ENCODE data around the gene AKIRIN1.
"Not testable (repeated sequence)": the region's sequence is repeated elsewhere in the genome, so short reads cannot be mapped to it uniquely, and the experiment has no call there.

The AKIRIN1 gene

DNA sequence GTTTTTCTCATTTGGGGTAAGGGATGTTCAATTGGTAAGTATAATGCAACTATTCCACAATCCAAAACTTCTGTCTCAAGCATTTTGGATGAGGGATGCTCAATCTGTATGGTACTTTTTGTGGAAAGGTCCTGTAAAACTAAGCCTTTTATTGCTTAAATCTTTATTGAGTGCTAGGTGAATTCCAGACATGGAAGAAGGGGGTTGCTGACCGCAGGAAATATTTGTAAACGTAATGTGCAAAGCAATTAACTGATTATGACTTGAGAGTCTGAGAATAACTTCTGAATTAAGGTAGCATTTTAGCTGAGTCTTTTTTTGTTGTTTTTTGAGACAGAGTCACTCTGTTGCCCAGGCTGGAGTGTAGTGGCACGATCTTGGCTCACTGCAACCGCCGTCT, 3.1 kb downstream of the AKIRIN1 start:
- DNase-seq (ENCODE audit: low read depth in 4 of 4, low spot score in 1 of 4) = no peak

- no peak for DNase-seq (ENCODE audit: low read depth in 4 of 4, low spot score in 1 of 4)
These were observed 6.2 kb downstream of the AKIRIN1 start for GRCh38 chr1:38997034-38997900.

DNA sequence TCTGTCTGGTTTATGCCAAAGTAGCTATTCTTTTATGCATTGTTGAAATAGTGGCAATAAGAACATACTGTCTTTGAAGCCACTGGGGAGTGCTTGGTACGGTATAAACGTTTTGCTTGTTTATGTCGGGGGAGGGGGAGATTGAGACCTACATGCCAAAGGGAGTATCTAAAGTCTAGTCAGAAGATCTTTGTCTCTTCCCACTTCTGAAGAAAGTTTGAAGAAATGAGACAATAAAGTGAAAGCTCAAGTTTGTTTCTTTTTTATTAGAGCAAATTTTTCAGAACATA, 6.8 kb downstream of the AKIRIN1 start:
- no peak for DNase-seq (ENCODE audit: low read depth in 4 of 4, low spot score in 1 of 4)

GRCh38 chr1:39001516-39002421, 10.7 kb downstream of the AKIRIN1 start:
- no peak for DNase-seq (ENCODE audit: low read depth in 4 of 4, low spot score in 1 of 4)

DNA sequence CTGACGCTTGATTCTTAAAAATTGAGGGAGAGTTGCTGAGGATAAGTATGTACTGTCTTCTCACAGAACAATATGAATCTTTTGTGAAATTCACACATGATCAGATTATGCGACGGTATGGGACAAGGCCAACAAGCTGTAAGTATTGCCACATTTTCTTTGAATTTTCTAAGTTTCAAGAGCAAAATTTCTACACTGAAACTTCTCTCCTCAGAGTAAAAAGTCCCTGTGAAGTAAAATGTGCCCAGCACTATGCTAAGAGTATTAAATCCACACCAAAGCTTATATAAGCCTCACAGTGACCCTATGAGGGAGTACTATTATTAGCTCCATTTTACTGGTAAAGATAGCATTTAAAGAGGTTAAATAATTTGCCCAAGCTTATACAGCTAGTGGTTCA, 12.2 kb downstream of the AKIRIN1 start:
- DNase-seq (ENCODE audit: low read depth in 4 of 4, low spot score in 1 of 4) = no peak

- no peak for DNase-seq (ENCODE audit: low read depth in 4 of 4, low spot score in 1 of 4)
These were observed 12.7 kb downstream of the AKIRIN1 start for GRCh38 chr1:39003794-39004193.

DNA sequence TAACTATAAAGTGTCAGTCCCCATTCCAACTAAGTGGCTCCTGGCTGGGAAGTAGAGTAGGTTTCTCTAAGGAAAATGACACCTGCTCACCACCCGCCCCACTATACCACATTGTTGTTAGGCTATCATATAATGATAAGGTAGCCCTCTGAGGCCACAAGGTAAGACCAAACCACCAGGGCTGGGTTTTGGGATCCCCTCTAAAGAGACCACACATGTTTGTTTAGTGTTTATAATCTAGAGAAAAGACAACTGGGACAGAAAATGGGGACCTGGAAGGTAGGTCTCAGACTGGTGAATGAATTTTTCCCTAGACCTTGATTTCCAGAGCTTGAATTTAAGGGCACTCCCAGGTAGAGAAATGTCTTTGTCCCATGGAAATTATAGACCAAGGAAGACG, 15.2 kb downstream of the AKIRIN1 start:
- DNase-seq (ENCODE audit: low read depth in 4 of 4, low spot score in 1 of 4) = no peak

DNA sequence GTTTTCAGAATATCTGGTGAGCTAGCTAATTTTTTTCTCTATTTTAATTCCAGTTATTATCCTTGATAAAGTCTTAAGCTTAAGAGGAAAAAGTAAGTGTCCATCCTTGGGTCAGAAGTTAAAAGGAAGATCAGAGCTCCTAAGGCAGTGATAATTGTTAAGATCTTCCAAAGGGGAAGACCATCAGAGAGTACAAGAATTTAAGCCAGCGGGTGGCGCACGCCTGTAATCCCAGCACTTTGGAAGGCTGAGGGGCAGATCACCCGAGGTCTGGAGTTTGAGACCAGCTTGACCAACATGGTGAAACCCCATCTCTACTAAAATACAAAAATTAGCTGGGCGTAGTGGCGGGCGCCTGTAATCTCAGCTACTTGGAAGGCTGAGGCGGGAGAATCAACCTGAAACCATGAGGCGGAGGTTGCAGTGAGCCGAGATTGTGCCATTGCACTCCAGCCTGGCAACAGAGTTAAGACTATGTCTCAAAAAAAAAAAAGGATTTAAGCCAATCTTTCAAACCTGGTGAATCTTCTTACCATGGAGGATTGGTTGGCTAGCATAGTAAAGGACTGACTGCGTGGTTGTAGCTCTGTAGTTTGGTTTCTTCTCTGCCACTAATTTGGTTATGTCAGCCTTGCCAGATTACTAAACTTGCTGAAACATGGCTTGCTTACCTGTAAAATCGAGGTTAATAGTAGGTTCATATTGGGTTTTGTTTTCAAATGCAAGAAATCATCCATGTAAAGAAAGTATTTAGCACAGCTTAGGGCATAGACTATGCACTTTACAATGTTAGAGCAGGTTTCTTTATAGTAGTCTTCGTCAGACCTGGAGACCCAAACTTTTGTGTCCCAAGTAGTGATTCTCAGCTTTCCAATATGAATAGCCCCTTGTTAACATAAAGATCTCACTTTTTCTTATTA, 15.9 kb downstream of the AKIRIN1 start:
- no peak for DNase-seq (ENCODE audit: low read depth in 4 of 4, low spot score in 1 of 4)

- not testable (repeated sequence) for DNase-seq (ENCODE audit: low read depth in 4 of 4, low spot score in 1 of 4)
These were observed 23.9 kb downstream of the AKIRIN1 start for GRCh38 chr1:39014956-39015355.

DNA sequence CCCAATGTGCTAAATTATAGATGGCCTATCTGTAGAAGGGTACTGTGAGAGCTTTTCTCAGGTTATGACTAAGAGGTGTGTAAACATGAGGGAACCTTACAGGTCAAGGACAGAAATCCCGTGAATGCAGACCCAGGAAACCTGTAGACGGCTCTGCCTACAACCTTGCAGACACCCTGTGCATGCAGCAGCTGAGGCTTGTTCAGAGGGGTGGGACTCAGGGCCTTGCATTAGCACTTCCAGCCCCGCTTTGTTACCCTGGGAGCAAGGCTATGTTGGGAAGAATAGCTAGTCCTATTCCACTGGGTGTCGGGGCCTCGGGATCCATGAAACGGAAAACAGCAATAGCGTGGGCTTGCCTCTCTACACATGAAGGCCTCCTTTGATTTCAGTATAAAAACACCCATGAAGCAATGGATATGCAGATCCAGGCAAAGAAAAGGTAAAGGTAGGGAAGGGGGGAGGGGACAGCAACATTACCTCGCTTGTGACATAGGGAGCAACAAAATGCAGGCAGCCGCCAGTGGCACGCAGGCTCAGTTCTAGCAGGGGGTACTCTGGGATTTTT, 25.6 kb downstream of the AKIRIN1 start:
- no peak for DNase-seq (ENCODE audit: low read depth in 4 of 4, low spot score in 1 of 4)

DNA sequence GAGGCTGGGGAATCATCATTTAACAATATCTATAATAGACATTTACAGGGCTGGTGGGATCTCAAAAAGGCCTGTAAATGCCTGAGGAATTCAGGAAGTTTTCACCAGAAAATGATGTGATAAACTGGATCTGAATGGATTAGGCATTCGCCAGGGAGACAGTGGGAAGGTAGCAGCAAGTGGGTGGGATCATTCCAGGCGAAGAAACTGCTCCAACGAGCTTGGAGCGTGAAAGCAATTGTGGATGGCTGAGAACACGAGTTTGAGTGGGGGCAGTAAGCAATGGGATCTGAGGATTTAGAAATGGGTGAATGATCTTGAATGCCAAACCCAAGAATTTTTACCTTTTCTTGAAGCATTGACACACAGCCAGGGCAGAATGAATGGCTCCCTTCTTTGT, 26.2 kb downstream of the AKIRIN1 start:
- no peak for DNase-seq (ENCODE audit: low read depth in 4 of 4, low spot score in 1 of 4)

- DNase-seq (ENCODE audit: low read depth in 4 of 4, low spot score in 1 of 4) = not testable (repeated sequence)
These were observed 29.4 kb downstream of the AKIRIN1 start for GRCh38 chr1:39020494-39020893.

DNA sequence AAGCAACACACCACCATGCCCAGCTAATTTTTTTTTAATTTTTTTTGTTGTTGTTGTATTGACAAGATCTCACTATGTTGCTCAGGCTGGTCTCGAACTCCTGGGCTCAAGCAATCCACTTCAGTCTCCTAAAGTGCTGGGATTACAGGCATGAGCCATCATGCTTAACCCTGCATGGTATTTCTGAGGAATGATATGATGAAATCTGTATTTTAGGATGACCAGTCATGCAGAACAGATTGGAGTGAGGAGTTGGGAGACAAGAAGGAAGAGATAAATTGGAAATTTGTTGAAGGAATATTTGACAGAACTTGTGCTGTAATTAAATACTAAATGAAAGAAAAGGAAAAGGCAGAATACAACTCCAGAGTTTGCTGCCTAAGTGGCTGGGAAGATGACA, 30.4 kb downstream of the AKIRIN1 start:
- DNase-seq (ENCODE audit: low read depth in 4 of 4, low spot score in 1 of 4) = no peak

DNA sequence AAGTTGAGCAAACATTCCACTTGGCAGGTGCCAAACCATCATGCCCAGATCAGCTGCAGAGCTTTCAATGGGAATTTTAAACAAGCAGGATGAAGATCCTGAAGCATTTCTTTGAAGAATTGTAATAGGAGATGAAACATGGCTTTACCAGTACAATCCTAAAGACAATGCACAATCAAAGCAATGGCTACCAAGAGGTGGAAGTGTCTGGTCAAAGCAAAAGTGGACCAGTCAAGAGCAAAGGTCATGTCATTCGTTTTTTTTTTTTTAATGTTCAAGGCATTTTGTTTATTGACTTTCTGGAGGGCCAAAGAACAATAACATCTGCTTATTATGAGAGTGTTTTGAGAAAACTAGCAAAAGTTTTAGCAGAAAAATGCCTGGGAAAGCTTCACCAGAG, 32.1 kb downstream of the AKIRIN1 start:
- no peak for DNase-seq (ENCODE audit: low read depth in 4 of 4, low spot score in 1 of 4)

DNA sequence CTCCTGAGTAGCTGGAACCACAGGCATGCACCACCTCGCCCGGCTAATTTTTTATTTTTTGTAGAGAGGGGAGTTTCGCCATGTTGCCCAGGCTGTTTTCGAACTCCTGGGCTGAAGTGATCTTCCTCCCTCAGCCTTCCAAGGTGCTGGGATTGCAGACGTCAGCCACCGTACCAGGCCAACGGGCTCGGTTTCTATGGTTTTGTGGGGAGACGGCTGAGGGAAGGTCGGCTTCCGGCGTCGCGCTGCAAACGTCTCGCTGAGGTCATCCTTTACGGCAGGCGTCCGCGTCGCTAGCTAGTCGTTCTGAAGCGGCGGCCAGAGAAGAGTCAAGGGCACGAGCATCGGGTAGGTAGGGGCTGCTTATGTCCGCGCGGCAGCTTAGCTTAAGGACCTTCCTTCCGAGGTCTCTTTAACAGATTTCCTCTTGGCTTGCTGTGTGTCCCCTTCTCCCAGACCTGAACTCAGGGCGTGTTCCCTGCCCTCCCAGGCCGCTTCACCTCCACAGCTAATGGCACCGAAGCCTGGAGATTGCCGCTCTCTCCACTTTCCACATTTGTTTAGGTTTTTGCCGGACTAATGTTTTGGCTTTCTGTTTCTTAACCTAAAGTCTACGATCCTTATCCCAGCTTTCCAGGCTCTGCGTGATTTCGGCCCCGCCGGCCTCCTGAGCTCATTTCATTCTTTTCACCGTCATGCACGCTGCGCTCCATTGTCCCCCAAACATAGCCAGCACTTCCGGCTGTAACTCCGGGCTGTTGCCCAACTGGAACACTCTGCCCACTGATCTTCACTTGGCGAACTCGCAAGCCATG, 35.2 kb downstream of the AKIRIN1 start, which contains the start of gene NDUFS5:
Gene NDUFS5 (plus strand): TSS at position 300 of the 815 bp plus-strand sequence. CDS start 2,375 bp downstream, outside the sequence.
- peak; percentile 55 to 80 (median 70) for DNase-seq (ENCODE audit: low read depth in 4 of 4, low spot score in 1 of 4)

- DNase-seq (ENCODE audit: low read depth in 4 of 4, low spot score in 1 of 4) = no peak
These were observed 35.9 kb downstream of the AKIRIN1 start for GRCh38 chr1:39026866-39027507.

DNA sequence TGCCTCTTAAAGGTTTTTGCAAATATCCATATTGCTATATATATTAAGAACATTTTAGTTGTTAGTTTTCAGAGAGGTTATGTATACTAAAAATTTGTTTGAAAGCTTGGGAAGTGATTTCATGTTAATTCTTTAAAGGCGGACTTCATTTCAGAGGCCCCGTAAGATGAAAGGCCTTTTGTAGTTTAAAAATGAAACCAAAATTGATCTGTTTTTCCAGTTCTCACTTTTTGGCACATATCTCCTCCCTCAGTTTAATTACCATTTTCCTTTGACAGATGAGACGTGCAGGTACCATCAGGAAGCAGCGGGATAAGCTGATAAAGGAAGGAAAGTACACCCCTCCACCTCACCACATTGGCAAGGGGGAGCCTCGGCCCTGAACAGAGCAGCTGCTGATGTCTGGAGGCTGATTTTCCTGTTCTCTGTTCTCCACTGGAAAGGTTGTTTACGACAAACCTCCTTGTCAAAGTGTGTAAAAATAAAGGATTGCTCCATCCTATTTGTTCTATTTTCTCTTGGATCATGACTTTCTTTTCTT, 43.1 kb downstream of the AKIRIN1 start:
- no peak for DNase-seq (ENCODE audit: low read depth in 4 of 4, low spot score in 1 of 4)

DNA sequence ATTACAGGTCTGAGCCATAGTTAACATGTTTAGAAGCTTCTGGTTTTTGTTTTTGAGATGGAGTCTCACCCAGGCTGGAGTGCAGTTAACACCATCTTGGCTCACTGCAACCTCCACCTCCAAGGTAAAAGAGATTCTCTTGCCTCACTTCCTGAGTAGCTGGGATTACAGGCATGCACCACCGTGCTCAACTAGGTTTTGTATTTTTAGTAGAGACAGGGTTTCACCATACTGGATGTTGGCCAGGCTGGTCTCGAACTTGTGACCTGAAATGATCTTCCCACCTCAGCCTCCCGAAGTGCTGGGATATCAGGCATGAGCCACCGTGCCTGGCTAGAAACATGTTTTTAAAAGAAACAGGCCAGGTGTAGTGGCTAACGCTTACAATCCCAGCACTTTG, 45.6 kb downstream of the AKIRIN1 start:
- DNase-seq (ENCODE audit: low read depth in 4 of 4, low spot score in 1 of 4) = no peak

DNA sequence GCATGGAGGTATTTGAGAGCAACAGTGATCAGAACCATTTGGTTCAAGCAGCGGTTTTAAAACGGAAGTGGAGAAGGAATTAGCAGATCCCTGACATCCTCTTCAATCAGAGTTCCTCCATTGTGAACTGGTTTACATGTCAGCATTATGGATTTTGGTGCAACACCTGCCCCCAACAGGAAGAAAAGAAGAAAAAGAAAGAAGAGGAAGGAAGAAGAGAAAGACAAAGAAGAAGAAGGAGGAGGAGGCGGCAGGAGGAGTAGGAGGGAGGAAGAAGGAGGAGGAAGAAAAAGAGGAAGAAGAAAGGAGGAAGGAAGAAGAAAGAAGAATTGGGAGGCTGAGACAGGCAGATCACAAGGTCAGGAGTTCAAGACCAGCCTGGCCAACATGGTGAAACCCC, 52.4 kb downstream of the AKIRIN1 start:
- no peak for DNase-seq (ENCODE audit: low read depth in 4 of 4, low spot score in 1 of 4)

Data from stimulated activated CD4-positive, alpha-beta T cell treated with anti-CD3 and anti-CD28 coated beads, Interleukin-1b, Interleukin-23, amount 100 ng/mL, for 24 hours (primary cell).